HEK293 (cell line): Measurements from ENCODE around the gene MCCC2.
"Not testable (repeated sequence)": the region's sequence is repeated elsewhere in the genome, so short reads cannot be mapped to it uniquely, and the experiment has no call there.

Source experiments
- CTCF ChIA-PET: fragments of 350-600 bp; formaldehyde crosslinking; extraction: SDS; loops from one replicate; lab custom pipeline; 2021; ENCODE audit warnings: antibody characterized with exemption; lab: Yijun Ruan, JAX
- POLR2A ChIA-PET: fragments of 300-600 bp; formaldehyde crosslinking; extraction: SDS; loops from one replicate; lab custom pipeline; 2020; ENCODE audit warnings: antibody characterized with exemption, inconsistent platforms; lab: Yijun Ruan, JAX
- H3K27ac ChIP-seq: fragments of 200-500 bp; sonication (Bioruptor generic); 2 replicates; pipeline ENCODE4 v1.5.1; 2014; ENCODE audit warnings: low read depth, low read length, control low read depth, inconsistent platforms; ENCODE audit errors: extremely low read depth
- H3K36me3 ChIP-seq, 2 experiments: fragments of 200-500 bp in 1 of 2; sonication (Bioruptor generic) in 1 of 2; 1 replicate in 1 of 2; 2 replicates in 1 of 2; pipeline ENCODE4 v1.5.1; 2014 to 2017; ENCODE audit warnings: inconsistent platforms in 2 of 2, low read length in 2 of 2; ENCODE audit not compliant: control insufficient read depth in 2 of 2, insufficient read depth in 1 of 2
- H3K4me1 ChIP-seq: fragments of 200-500 bp; sonication (Bioruptor generic); 2 replicates; pipeline ENCODE4 v1.5.1; 2014; ENCODE audit warnings: mild to moderate bottlenecking, low read length, inconsistent platforms; ENCODE audit not compliant: control insufficient read depth, insufficient read depth
- H3K4me3 ChIP-seq: 2 replicates; pipeline ENCODE4 v1.5.1; 2011; ENCODE audit warnings: low read depth, mild to moderate bottlenecking, control low read depth, low read length, moderate library complexity
- H3K9me3 ChIP-seq: fragments of 200-500 bp; sonication (Bioruptor generic); 2 replicates; pipeline ENCODE4 v1.5.1; 2014; ENCODE audit warnings: low read depth, low read length, inconsistent platforms; ENCODE audit not compliant: control insufficient read depth, insufficient read depth
- GFI1B ChIP-seq: fragments of 450-650 bp; formaldehyde crosslinking; IDR thresholded peaks from 2 replicates; pipeline ENCODE4 v1.5.1; 2016; ENCODE audit warnings: missing biosample characterization, missing genetic modification characterization
- HOXC10 ChIP-seq: sonication (generic); formaldehyde crosslinking; IDR thresholded peaks from 2 replicates; pipeline ENCODE4 v1.8.1; 2023; ENCODE audit warnings: mild to moderate bottlenecking, missing genetic modification reagents
- KLF1 ChIP-seq: fragments of 450-650 bp; formaldehyde crosslinking; IDR thresholded peaks from 2 replicates; pipeline ENCODE4 v1.5.1; 2016; ENCODE audit warnings: missing biosample characterization, missing genetic modification characterization
- KLF9 ChIP-seq: fragments of 450-650 bp; formaldehyde crosslinking; IDR thresholded peaks from 2 replicates; pipeline ENCODE4 v1.5.1; 2016; ENCODE audit warnings: missing biosample characterization, missing genetic modification characterization, low read depth
- MZF1 ChIP-seq: fragments of 450-650 bp; formaldehyde crosslinking; IDR thresholded peaks from 2 replicates; pipeline ENCODE4 v1.5.1; 2017; ENCODE audit warnings: missing biosample characterization, missing genetic modification characterization, borderline replicate concordance
- SETDB1 ChIP-seq: IDR thresholded peaks from one replicate; pipeline ENCODE4 v1.6.1; 2017; ENCODE audit warnings: mild to moderate bottlenecking, low read length, moderate library complexity, mixed read lengths; ENCODE audit not compliant: insufficient read length
- SP2 ChIP-seq: fragments of 450-650 bp; formaldehyde crosslinking; IDR thresholded peaks from 2 replicates; pipeline ENCODE4 v1.5.1; 2016; ENCODE audit warnings: missing biosample characterization, missing genetic modification characterization
- ZBTB17 ChIP-seq: fragments of 450-650 bp; formaldehyde crosslinking; IDR thresholded peaks from 2 replicates; pipeline ENCODE4 v1.5.1; 2016; ENCODE audit warnings: missing biosample characterization, missing genetic modification characterization
- ZFP3 ChIP-seq: fragments of 450-650 bp; formaldehyde crosslinking; IDR thresholded peaks from 2 replicates; pipeline ENCODE4 v1.5.1; 2016; ENCODE audit warnings: low read depth, missing biosample characterization, missing genetic modification characterization
- ZFP41 ChIP-seq: fragments of 450-650 bp; formaldehyde crosslinking; IDR thresholded peaks from 2 replicates; pipeline ENCODE4 v1.5.1; 2016; ENCODE audit warnings: missing biosample characterization, missing genetic modification characterization, borderline replicate concordance
- ZNF112 ChIP-seq: fragments of 450-650 bp; formaldehyde crosslinking; IDR thresholded peaks from 2 replicates; pipeline ENCODE4 v1.5.0; 2017; ENCODE audit warnings: missing biosample characterization, missing genetic modification characterization
- ZNF266 ChIP-seq: fragments of 450-650 bp; formaldehyde crosslinking; IDR thresholded peaks from 2 replicates; pipeline ENCODE4 v1.5.1; 2016; ENCODE audit warnings: missing biosample characterization, missing genetic modification characterization, low read depth
- ZNF274 ChIP-seq, 2 experiments: fragments of 200-500 bp in 1 of 2; fragments of 450-650 bp in 1 of 2; sonication (Bioruptor generic) in 1 of 2; formaldehyde crosslinking in 1 of 2; IDR thresholded peaks; 2 replicates each; pipeline versions ENCODE4 v1.5.1 to v1.6.1; 2014 to 2016; ENCODE audit warnings: borderline replicate concordance in 1 of 2, inconsistent platforms in 1 of 2, low read length in 1 of 2, missing biosample characterization in 1 of 2, missing genetic modification characterization in 1 of 2
- ZNF350 ChIP-seq: fragments of 450-650 bp; formaldehyde crosslinking; IDR thresholded peaks from 2 replicates; pipeline ENCODE4 v1.5.0; 2017; ENCODE audit warnings: missing biosample characterization, mild to moderate bottlenecking, missing genetic modification characterization
- ZNF510 ChIP-seq: fragments of 450-650 bp; formaldehyde crosslinking; IDR thresholded peaks from 2 replicates; pipeline ENCODE4 v1.5.1; 2018; ENCODE audit warnings: mild to moderate bottlenecking, missing genetic modification characterization, missing biosample characterization; ENCODE audit not compliant: insufficient replicate concordance
- ZNF623 ChIP-seq: fragments of 450-650 bp; formaldehyde crosslinking; IDR thresholded peaks from 2 replicates; pipeline ENCODE4 v1.5.1; 2016; ENCODE audit warnings: missing biosample characterization, missing genetic modification characterization
- ZNF629 ChIP-seq: fragments of 450-650 bp; formaldehyde crosslinking; IDR thresholded peaks from 2 replicates; pipeline ENCODE4 v1.5.1; 2017; ENCODE audit warnings: missing biosample characterization, missing genetic modification characterization
- ZNF701 ChIP-seq: fragments of 450-650 bp; formaldehyde crosslinking; IDR thresholded peaks from 2 replicates; pipeline ENCODE4 v1.5.1; 2016; ENCODE audit warnings: missing biosample characterization, missing genetic modification characterization
- TF ChIP-seq, protein P1 (sequence below): fragments of 450-650 bp; formaldehyde crosslinking; IDR thresholded peaks from 2 replicates; pipeline ENCODE4 v1.5.1; 2016; ENCODE audit warnings: missing biosample characterization, missing genetic modification characterization
- TF ChIP-seq, protein P2 (sequence below): fragments of 450-650 bp; formaldehyde crosslinking; IDR thresholded peaks from 2 replicates; pipeline ENCODE4 v1.5.1; 2016; ENCODE audit warnings: missing biosample characterization, missing genetic modification characterization, borderline replicate concordance

MCCC2 gene

GRCh38 chr5:71645030-71645429 is 57.9 kb downstream of the MCCC2 start:
- H3K4me1 ChIP-seq: no peaks in the 10 kb centered on the region
- TF ChIP-seq HOXC10 (CRISPR knock-in tag) (no peak), ZFP3 (tag by site-specific recombination) (no peak), ZNF510 (tag by site-specific recombination) (no peak), ZFP41 (no peak)
- no peaks in the 10 kb centered on the region for H3K9me3 ChIP-seq
- ChIA-PET POLR2A (no interaction called here), CTCF (no interaction called here)
- no peak overlapping the region for H3K4me3 ChIP-seq
- H3K27ac ChIP-seq: no peak overlapping the region
- H3K36me3 ChIP-seq: peaks cover 4 to 56% of the 10 kb centered on the region in 2 experiments; a peak in 2 of 3 replicates

- CTCF ChIA-PET, H3K9me3 ChIP-seq, H3K4me3 ChIP-seq, H3K27ac ChIP-seq, POLR2A ChIA-PET, H3K4me1 ChIP-seq: not testable (repeated sequence)
- H3K36me3 ChIP-seq: peaks cover 13 to 45% of the 10 kb centered on the region in 2 experiments
Measured at GRCh38 chr5:71650940-71651339, 63.8 kb downstream of the MCCC2 start.

DNA sequence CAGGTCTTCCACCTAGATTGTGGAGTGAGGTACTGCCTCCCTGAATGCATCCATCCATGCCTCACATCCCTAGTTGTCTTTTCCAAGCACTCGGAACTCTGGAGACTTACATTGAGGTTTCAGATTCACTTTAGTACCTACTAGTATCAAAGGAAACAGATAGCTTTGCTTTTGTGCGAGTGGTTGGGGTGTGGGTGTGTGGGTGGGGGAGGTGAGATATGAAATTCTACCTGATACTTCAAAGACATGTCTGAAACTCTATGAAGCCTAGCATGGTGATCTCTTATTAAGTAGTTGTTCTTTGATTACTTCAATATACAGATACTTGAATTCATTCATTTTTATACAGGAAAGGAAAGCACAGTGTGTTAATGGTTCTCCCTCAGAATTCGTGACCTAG is 64.4 kb downstream of the MCCC2 start:
- H3K36me3 ChIP-seq: peaks cover 13 to 42% of the 10 kb centered on the region in 2 experiments
- no peak overlapping the region for H3K27ac ChIP-seq
- ChIA-PET POLR2A (no interaction called here), CTCF (no interaction called here)
- H3K4me1 ChIP-seq: 0 out of 2 replicates have a peak, but pooled peaks cover 3% of the 10 kb centered on the region
- TF ChIP-seq ZNF701 (tag by site-specific recombination) (no peak), SP2 (tag by site-specific recombination) (no peak), SETDB1 (no peak), ZBTB17 (tag by site-specific recombination) (no peak)
- TF ChIP-seq, protein P1, sequence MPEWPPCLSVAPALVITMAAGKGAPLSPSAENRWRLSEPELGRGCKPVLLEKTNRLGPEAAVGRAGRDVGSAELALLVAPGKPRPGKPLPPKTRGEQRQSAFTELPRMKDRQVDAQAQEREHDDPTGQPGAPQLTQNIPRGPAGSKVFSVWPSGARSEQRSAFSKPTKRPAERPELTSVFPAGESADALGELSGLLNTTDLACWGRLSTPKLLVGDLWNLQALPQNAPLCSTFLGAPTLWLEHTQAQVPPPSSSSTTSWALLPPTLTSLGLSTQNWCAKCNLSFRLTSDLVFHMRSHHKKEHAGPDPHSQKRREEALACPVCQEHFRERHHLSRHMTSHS (tag by site-specific recombination): no peak
- H3K4me3 ChIP-seq: no peak overlapping the region
- H3K9me3 ChIP-seq: no peaks in the 10 kb centered on the region

DNA sequence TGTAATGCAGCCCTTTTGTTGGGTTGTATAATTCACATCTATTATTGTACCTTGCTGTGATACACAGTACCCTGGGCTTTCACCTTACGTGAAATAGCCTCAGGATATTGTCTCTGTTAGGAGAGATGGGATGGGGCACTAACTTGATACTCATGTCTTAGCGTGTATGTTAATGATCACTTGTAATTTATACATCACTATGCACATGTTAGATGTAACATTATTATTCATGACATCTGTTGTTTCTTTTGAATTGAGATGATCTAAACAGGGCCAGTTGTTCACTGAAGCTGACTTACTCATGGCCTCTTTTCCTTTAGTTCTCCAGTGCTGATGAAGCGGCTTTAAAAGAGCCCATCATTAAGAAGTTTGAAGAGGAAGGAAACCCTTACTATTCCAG is 65.2 kb downstream of the MCCC2 start:
- H3K36me3 ChIP-seq: peaks cover 13 to 37% of the 10 kb centered on the region in 2 experiments
- CTCF ChIA-PET: no interaction called here
- TF ChIP-seq KLF9 (tag by site-specific recombination): no peak
- no peak for TF ChIP-seq ZFP3 (tag by site-specific recombination)
- TF ChIP-seq ZNF623: no peak
- TF ChIP-seq, protein P2, sequence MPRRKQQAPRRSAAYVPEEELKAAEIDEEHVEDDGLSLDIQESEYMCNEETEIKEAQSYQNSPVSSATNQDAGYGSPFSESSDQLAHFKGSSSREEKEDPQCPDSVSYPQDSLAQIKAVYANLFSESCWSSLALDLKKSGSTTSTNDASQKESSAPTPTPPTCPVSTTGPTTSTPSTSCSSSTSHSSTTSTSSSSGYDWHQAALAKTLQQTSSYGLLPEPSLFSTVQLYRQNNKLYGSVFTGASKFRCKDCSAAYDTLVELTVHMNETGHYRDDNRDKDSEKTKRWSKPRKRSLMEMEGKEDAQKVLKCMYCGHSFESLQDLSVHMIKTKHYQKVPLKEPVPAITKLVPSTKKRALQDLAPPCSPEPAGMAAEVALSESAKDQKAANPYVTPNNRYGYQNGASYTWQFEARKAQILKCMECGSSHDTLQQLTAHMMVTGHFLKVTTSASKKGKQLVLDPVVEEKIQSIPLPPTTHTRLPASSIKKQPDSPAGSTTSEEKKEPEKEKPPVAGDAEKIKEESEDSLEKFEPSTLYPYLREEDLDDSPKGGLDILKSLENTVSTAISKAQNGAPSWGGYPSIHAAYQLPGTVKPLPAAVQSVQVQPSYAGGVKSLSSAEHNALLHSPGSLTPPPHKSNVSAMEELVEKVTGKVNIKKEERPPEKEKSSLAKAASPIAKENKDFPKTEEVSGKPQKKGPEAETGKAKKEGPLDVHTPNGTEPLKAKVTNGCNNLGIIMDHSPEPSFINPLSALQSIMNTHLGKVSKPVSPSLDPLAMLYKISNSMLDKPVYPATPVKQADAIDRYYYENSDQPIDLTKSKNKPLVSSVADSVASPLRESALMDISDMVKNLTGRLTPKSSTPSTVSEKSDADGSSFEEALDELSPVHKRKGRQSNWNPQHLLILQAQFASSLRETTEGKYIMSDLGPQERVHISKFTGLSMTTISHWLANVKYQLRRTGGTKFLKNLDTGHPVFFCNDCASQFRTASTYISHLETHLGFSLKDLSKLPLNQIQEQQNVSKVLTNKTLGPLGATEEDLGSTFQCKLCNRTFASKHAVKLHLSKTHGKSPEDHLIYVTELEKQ (tag by site-specific recombination): no peak
- TF ChIP-seq KLF1 (tag by site-specific recombination): no peak
- no peak for TF ChIP-seq MZF1 (tag by site-specific recombination)
- no peak for TF ChIP-seq GFI1B (tag by site-specific recombination)
- no peak for TF ChIP-seq ZNF629 (tag by site-specific recombination)
- TF ChIP-seq ZNF266 (tag by site-specific recombination): no peak
- no peak for TF ChIP-seq ZNF112 (tag by site-specific recombination)
- TF ChIP-seq ZNF350 (tag by site-specific recombination): no peak
- no peak for TF ChIP-seq ZNF274 (IDR thresholded peaks at IDR 0.05; ENCODE audit: low read length)
- TF ChIP-seq ZNF274 (tag by site-specific recombination; IDR thresholded peaks at IDR 0.05; ENCODE audit: borderline replicate concordance): no peak
- 0 out of 2 replicates have a peak, but pooled peaks cover 3% of the 10 kb centered on the region for H3K4me1 ChIP-seq
- no peaks in the 10 kb centered on the region for H3K9me3 ChIP-seq
- POLR2A ChIA-PET: no interaction called here
- H3K4me3 ChIP-seq: no peak overlapping the region
- H3K27ac ChIP-seq: no peak overlapping the region
